Uterus (tissue), 2 donors: Measurements from ENCODE around the gene SYMPK.

ENCODE experiments used
- CTCF ChIP-seq, 4 experiments: fragments of 200-600 bp in 2 of 4; fragments of 450-650 bp in 2 of 4; sonication (generic) in 2 of 4; IDR thresholded peaks; one replicate each; pipeline ENCODE4 v1.5.1; 2016 to 2019; ENCODE audit warnings: antibody characterized with exemption in 4 of 4, mild to moderate bottlenecking in 2 of 4, moderate library complexity in 1 of 4
- POLR2A ChIP-seq, 2 donors: fragments of 450-650 bp; IDR thresholded peaks; one replicate each; pipeline ENCODE4 v1.6.1; 2016; ENCODE audit warnings: antibody characterized with exemption in 2 of 2, mild to moderate bottlenecking in 1 of 2, moderate library complexity in 1 of 2

- TF ChIP-seq POLR2A (IDR thresholded peaks at IDR 0.05) (no peak), CTCF (IDR thresholded peaks at IDR 0.05) (peak; percentile 94 to 97 (median 95))
Measured at GRCh38 chr19:45817010-45817724, 45.8 kb downstream of the SYMPK start.
